T-helper 1 cell treated with Interleukin-12 subunit alpha and Interleukin-12 subunit beta and Interleukin-4 antibody, amounts not matched to agents 30 μg/mL and 1 μg/mL, for 36 hours (primary cell): ENCODE measurements around the gene U2AF1L4.

Experiments used
- H3K27ac Mint-ChIP-seq: one replicate; pipeline ENCODE4 v1.8.0; 2021; ENCODE audit warnings: mild to moderate bottlenecking, mixed read lengths
- H3K27me3 Mint-ChIP-seq: one replicate; pipeline ENCODE4 v1.8.0; 2021; ENCODE audit warnings: low read depth, mixed read lengths
- H3K36me3 Mint-ChIP-seq: one replicate; pipeline ENCODE4 v1.8.0; 2021; ENCODE audit warnings: low read depth, mixed read lengths
- H3K4me1 Mint-ChIP-seq: one replicate; pipeline ENCODE4 v1.8.0; 2021; ENCODE audit warnings: low read depth, mixed read lengths
- H3K4me3 Mint-ChIP-seq: one replicate; pipeline ENCODE4 v1.8.0; 2021; ENCODE audit warnings: mild to moderate bottlenecking, moderate library complexity, mixed read lengths
- H3K9me3 Mint-ChIP-seq: one replicate; pipeline ENCODE4 v1.8.0; 2021; ENCODE audit warnings: mixed read lengths

Gene U2AF1L4, protein sequence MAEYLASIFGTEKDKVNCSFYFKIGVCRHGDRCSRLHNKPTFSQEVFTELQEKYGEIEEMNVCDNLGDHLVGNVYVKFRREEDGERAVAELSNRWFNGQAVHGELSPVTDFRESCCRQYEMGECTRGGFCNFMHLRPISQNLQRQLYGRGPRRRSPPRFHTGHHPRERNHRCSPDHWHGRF

DNA sequence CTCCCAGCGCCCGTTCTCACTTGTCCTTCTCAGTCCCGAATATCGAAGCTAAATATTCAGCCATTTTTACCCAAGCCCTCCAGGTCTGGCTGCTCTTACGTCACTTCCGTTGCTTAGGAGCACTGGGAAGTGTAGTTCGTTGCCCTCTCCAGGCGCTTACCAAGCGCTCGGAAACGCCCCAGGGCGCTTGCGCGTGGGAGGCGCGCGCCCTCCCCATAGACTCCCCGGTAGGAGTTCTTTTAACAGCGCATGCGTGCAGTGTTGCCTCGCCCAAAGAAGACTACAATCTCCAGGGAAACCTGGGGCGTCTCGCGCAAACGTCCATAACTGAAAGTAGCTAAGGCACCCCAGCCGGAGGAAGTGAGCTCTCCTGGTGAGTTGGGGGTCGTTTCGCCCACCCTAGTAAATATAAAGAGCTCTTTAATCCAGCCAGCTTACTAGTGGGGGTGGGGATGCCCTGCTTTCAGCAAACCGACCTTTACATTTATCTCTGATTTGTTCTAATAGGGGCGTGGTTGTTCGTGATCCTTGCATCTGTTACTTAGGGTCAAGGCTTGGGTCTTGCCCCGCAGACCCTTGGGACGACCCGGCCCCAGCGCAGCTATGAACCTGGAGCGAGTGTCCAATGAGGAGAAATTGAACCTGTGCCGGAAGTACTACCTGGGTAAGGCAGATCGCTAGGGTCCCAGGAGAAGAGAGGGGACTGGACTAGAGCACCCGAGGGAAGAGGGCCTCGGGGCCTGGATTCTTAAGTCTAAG lies at the start of gene U2AF1L4, which contains the start of gene PSENEN:
U2AF1L4 (minus strand) TSS at position 91 of the 759 bp plus-strand sequence; CDS start at position 64, 27 bp downstream.
PSENEN (plus strand) TSS at position 324 of the 759 bp plus-strand sequence; CDS start at position 604, 280 bp downstream.
- peaks cover 12% of the 10 kb centered on the region for H3K36me3 Mint-ChIP-seq
- H3K4me3 Mint-ChIP-seq, result peak within 1 kb of the TSS; percentile 92
- peaks cover 41% of the 10 kb centered on the region for H3K4me1 Mint-ChIP-seq
- H3K27ac Mint-ChIP-seq, result peak within 1 kb of the TSS; percentile 93
- H3K27me3 Mint-ChIP-seq, result no peaks in the 10 kb centered on the region
- no peaks in the 10 kb centered on the region for H3K9me3 Mint-ChIP-seq

- H3K4me1 Mint-ChIP-seq, result no peaks in the 10 kb centered on the region
- H3K27ac Mint-ChIP-seq, result no peak overlapping the region
- no peaks in the 10 kb centered on the region for H3K36me3 Mint-ChIP-seq
- no peak overlapping the region for H3K4me3 Mint-ChIP-seq
- H3K27me3 Mint-ChIP-seq, result peaks cover 33% of the 10 kb centered on the region
- no peaks in the 10 kb centered on the region for H3K9me3 Mint-ChIP-seq
These were observed 48.4 kb upstream of the U2AF1L4 start for GRCh38 chr19:35793381-35794165.

DNA sequence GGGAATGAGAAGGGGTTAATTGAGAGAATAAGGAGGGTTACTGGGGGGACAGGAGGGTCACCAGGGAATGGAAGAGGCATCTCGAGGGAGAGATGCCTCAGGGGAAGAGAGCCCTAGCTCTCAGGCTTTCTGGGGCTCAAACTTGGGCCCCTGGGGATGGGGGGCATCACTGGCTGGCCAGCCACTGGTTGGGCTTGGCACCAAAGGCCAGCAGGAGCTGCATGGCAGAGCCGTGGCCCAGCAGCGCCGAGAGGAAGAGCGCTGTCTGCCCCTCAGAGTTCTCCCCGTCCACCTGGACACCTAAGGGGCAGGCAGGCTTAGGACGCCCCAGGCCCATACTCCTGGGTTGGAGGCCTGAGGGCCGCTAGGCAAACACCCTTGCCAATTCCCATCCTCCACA lies 47.7 kb upstream of the U2AF1L4 start:
- Mint-ChIP-seq H3K27ac (no peak overlapping the region), H3K4me1 (no peaks in the 10 kb centered on the region), H3K27me3 (peaks cover 29% of the 10 kb centered on the region), H3K9me3 (no peaks in the 10 kb centered on the region), H3K36me3 (no peaks in the 10 kb centered on the region), H3K4me3 (no peak overlapping the region)

- H3K36me3 Mint-ChIP-seq, result no peaks in the 10 kb centered on the region
- no peaks in the 10 kb centered on the region for H3K9me3 Mint-ChIP-seq
- no peak overlapping the region for H3K27ac Mint-ChIP-seq
- no peak overlapping the region for H3K4me3 Mint-ChIP-seq
- peaks cover 24% of the 10 kb centered on the region for H3K27me3 Mint-ChIP-seq
- H3K4me1 Mint-ChIP-seq, result no peaks in the 10 kb centered on the region
These were observed 47.1 kb upstream of the U2AF1L4 start for GRCh38 chr19:35792312-35792711.

- Mint-ChIP-seq H3K27me3 (peaks cover 19% of the 10 kb centered on the region), H3K4me3 (no peak overlapping the region), H3K27ac (no peak overlapping the region), H3K9me3 (no peaks in the 10 kb centered on the region), H3K4me1 (no peaks in the 10 kb centered on the region), H3K36me3 (no peaks in the 10 kb centered on the region)
These were observed 46.6 kb upstream of the U2AF1L4 start for GRCh38 chr19:35791814-35792279.

DNA sequence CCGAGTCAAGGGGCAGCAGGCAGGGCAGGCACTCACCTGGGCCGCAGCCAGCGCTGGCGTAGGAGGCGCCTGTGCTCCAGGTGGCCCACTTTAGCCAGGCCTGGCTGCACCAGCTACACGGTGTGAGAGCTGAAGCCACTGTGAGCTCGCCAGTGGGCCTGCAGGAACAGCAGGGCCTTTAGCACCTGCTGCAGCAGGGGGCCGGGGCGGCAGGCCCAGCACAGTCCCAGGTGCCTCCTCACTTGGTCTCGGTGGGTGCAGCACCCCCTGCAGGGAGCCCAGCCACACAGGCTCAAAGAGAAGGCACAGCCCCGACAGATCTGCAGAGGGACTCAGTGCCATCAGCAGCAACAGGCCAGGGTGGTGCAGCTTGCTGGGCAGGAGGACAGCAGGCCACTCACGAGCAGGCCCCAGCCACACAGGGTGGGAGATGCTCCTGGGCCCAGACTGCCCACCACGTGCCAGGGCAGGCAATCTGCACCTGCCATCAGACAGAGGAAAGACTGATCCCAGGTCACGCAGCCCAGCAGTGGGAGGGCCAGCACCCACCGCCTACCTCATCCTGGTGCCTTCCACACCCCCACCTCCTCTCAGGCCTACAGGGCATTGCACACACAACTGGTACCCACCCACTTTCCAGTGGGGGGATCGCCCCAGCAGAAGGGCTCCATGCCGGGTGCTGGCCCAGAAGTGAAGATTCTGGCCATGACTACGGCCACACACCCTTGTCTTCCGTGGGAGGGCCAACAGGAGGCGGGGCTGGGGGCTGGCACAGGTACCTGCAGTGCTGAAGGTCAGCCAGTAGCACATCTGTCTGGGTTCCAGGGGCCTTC lies 46.0 kb upstream of the U2AF1L4 start:
- H3K27ac Mint-ChIP-seq, result no peak overlapping the region

DNA sequence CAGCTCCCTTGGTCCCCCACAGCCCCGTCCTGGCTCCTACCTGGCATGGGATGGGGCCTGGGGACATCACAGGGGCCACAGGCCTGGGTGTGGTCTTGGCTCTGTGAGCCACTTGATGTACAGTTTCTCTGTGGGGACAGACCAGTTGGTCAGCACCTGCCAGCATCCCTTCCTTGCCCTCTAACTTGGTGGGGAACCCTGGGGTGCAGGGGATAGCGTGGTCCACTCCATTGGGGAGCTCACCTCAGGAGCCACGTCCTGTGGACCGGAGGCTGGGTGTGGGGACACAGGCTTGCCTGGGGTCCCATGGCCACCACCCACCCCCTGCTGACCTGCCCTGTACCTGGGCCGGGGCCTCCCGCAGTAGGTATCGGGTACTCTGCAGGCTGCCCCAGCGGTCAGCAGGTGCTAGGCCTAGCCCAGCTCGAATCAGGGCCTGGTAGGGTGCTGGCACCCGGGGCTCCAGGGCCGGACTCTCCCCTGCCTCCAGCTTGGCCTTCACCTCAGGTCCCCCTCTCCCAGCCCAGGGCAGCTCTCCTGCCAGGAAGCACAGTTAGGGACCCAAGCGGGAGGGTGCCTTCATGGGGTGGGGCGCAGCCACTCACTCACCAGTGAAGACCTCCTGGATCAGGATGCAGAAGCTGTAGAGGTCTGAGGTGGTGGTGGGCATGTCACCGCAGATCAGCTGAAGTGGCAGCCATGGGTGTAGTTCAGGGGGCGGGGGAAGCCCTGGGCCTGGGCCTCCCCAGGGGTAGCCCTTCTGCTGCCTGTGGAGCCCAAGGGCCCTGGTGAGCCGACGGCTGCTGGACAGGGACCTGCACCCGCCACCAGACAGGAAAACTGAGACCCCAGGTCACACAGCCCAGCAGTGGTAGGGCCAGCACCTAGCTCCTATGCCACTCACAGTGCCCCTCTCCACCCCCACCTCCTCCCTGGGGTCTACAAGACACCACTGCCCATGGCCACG lies 45.0 kb upstream of the U2AF1L4 start:
- peaks cover 9% of the 10 kb centered on the region for H3K27me3 Mint-ChIP-seq
- no peaks in the 10 kb centered on the region for H3K9me3 Mint-ChIP-seq
- no peaks in the 10 kb centered on the region for H3K4me1 Mint-ChIP-seq
- H3K4me3 Mint-ChIP-seq, result no peak overlapping the region
- no peak overlapping the region for H3K27ac Mint-ChIP-seq
- H3K36me3 Mint-ChIP-seq, result peaks cover 1% of the 10 kb centered on the region

More for the DNA sequence above, 46.0 kb upstream of the U2AF1L4 start:
- Mint-ChIP-seq H3K4me3 (no peak overlapping the region), H3K9me3 (no peaks in the 10 kb centered on the region), H3K4me1 (no peaks in the 10 kb centered on the region), H3K27me3 (peaks cover 13% of the 10 kb centered on the region), H3K36me3 (no peaks in the 10 kb centered on the region)

- no peak overlapping the region for H3K27ac Mint-ChIP-seq
These were observed 44.2 kb upstream of the U2AF1L4 start for GRCh38 chr19:35789195-35789977.

DNA sequence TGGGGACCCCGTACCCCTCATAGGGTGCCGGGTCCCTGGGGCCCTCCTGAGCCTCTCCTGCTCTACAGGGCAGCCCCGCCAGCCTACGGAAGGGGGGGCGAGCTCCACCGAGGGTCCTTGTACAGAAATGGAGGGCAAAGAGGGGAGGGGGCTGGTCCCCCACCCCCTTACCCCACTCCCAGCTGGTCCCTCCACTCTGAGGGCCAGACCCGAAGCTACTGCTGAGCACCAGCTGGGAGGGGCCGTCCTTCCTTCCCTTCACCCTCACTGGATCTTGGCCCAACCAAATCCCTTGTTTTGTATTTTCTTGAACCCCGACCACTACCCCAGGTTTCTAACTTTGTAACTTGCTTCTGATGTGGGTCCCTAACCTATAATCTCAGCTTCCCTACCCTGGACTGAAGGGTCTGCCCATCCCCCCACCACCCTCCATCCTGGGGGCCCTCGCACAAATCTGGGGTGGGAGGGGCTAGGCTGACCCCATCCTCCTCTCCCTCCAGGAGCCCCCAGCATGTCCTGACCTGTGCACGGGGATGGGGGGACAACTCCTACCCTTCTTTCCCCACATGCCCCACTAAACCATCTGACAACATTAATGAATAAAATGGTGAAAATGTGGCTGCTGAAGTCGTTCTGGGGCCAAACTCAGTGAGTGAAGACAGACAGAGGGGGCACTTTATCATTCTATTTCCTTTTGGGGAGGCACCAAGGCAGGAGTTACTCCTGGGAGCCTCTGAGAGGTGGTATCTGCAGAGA lies 43.2 kb upstream of the U2AF1L4 start:
- H3K4me1 Mint-ChIP-seq, result no peaks in the 10 kb centered on the region
- H3K4me3 Mint-ChIP-seq, result no peak overlapping the region
- H3K9me3 Mint-ChIP-seq, result no peaks in the 10 kb centered on the region
- peaks cover 3% of the 10 kb centered on the region for H3K36me3 Mint-ChIP-seq
- no peak overlapping the region for H3K27ac Mint-ChIP-seq
- H3K27me3 Mint-ChIP-seq, result no peaks in the 10 kb centered on the region

More at GRCh38 chr19:35789195-35789977, 44.2 kb upstream of the U2AF1L4 start:
- Mint-ChIP-seq H3K27me3 (peaks cover 4% of the 10 kb centered on the region), H3K4me1 (no peaks in the 10 kb centered on the region), H3K36me3 (peaks cover 1% of the 10 kb centered on the region), H3K9me3 (no peaks in the 10 kb centered on the region), H3K4me3 (no peak overlapping the region)

- no peaks in the 10 kb centered on the region for H3K9me3 Mint-ChIP-seq
- no peak overlapping the region for H3K27ac Mint-ChIP-seq
- peaks cover 10% of the 10 kb centered on the region for H3K36me3 Mint-ChIP-seq
- no peak overlapping the region for H3K4me3 Mint-ChIP-seq
- H3K4me1 Mint-ChIP-seq, result no peaks in the 10 kb centered on the region
- no peaks in the 10 kb centered on the region for H3K27me3 Mint-ChIP-seq
These were observed 42.1 kb upstream of the U2AF1L4 start for GRCh38 chr19:35787227-35787799.

GRCh38 chr19:35786299-35787160 lies 41.3 kb upstream of the U2AF1L4 start:
- H3K4me3 Mint-ChIP-seq, result no peak overlapping the region
- H3K36me3 Mint-ChIP-seq, result peaks cover 10% of the 10 kb centered on the region
- H3K9me3 Mint-ChIP-seq, result no peaks in the 10 kb centered on the region
- no peak overlapping the region for H3K27ac Mint-ChIP-seq
- H3K27me3 Mint-ChIP-seq, result no peaks in the 10 kb centered on the region
- no peaks in the 10 kb centered on the region for H3K4me1 Mint-ChIP-seq
